Activated CD4-positive, alpha-beta T cell treated with anti-CD3 and anti-CD28 coated beads for 1 hour (primary cell): ENCODE data around the gene PXN.
"Not testable (repeated sequence)": the region's sequence is repeated elsewhere in the genome, so short reads cannot be mapped to it uniquely, and the experiment has no call there.

ENCODE experiments used
- DNase-seq: peaks from one replicate; pipeline ENCODE4 v3.0.0-alpha.2; 2020

PXN gene

DNA sequence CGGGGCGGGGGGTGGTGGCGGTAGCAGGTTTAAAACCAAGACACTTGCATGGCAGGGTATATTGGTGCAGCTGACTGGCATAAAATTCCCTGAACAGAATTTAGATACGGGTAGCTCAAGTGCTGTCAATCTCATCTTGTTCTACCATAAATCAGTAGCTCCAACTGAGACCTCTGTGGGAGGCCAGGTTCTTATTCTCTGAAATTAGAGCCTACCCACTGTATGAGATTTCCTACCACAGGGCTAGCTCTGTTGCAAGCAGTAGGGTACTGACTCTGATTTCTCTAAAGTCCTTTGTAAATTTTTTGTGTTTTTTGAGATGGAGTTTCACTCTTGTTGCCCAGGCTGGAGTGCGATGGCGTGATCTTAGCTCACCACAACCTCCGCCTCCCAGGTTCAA, 61.4 kb downstream of the PXN start:
- no peak for DNase-seq

DNA sequence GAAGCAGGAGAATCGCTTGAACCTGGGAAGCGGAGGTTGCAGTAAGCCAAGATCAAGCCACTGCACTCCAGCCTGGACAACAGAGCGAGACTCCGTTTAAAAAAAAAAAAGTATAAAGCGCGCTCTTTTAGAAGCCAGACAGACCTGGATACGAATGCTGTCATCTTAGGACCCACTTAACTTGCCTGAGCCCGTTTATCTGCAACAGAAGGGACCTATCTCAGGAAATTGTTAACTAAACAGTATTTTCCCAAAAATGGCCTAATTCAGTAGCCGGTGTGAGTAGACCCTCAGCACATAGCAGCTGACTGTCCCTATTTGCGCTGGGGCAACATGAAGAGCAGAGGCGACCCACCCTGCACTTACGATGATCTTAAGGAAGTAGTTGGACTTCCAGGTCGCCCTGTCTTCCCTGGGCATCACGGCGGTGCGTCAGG, 65.1 kb downstream of the PXN start:
- no peak for DNase-seq

DNA sequence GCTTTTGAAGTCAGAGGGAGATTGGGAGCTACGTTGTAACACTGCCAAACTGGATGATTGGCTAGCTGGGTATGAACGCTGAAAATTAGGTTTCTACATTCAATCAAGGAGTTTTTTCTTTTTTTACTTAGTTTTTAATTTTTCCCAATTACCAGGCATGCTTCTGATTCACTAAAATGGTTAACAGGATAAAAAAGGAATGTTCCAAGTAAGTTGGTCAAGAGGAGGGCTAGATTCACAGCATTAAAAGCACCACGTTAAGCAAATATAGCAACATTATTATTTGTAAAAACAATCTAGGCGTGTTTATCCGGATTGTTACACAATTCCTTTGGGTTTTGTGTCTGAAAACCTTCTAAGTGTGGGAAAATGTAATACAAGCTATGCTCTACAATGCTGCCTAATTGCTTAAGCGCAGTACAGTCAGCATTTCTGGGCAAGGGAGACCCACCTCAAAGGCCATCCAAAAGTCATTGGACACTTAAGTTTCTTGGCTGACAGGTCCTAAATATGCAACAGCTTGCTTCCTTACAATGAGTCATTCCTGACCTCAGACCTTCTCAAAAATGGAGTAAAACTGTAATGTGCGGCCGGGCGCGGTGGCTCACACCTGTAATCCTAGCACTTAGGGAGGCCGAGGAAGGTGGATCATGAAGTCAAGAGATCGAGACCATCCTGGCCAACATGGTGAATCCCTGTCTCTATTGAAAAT, 65.8 kb downstream of the PXN start:
- no peak for DNase-seq

DNA sequence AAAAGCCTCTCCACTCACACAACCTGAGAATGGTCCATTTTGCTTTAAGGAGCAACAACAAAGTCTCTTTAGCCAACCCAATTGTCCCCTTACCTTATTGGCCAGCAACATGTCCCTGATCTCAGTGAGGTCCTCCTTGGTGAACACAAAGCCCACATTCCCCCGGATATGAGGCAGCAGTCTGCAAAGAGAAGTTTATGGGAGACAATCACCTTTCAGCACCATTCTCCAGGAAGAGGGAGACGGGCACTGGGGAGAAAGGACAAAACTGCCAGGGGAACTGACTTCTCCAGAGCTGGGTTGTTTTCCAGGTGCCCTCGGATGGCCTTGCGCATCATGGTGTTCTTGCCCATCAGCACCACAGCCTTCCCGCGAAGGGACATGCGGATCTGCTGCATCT, 66.5 kb downstream of the PXN start:
- DNase-seq: no peak

DNA sequence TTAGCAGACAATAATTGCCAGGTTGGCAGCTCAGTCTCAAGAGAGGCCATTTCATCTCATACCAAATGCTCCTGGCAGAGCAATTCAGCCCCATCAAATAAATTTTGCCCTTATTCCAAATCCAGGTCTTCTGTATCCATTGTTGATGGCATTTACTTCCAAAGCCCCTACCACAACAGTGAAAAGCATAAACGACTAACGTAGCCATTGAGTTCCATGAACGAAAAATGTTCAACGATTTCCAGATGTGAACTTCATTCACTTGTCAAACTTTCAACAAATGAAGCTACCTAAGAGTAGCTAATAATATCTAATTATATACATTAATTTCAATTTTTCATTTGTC, 68.0 kb downstream of the PXN start:
- DNase-seq: no peak

DNA sequence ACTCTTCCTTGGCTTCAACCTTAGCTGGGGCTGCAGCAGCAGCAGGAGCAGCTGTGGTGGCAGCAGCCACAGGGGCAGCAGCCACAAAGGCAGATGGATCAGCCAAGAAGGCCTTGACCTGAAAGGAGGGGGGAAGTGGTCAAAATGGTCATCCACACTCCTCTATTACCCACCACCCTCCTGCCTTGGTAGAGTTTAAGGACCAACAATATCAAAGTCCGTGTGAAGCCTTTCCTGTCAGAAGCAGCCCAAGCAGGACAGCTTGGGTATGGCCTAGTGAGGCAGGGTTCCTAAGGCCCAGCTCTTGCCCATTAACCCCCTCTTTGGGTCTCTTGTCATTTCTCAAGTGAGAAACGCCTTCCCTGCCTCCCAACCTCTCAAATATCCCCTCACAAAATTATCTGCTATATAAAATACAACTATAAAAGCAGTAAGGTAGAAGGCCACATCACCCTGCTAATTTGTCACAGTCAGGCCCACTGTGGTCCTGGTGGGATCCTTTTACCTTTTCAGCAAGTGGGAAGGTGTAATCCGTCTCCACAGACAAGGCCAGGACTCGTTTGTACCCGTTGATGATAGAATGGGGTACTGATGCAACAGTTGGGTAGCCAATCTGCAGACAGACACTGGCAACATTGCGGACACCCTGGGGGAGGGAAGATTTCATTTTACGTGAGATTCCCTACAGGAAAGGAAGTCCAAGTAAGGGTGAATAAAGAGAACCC, 68.6 kb downstream of the PXN start:
- DNase-seq: not testable (repeated sequence)

DNA sequence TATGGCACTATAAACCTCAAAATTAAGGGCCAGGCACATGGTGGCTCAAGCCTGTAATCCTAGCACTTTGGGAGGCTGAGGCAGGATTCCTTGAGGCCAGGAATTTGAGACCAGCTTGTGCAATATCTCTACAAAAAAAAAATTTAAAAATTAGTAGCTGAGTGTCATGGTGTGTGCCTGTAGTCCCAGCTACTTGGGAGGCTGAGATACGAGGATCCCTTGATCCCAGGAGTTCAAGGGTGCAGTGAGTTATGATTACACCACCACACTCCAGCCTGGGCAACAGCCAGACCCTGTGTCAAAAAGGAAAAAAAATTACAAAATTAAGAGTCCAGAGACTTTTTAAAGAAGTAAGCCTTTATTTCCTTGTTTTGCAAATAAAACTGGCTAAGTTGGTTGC, 69.2 kb downstream of the PXN start:
- no peak for DNase-seq

DNA sequence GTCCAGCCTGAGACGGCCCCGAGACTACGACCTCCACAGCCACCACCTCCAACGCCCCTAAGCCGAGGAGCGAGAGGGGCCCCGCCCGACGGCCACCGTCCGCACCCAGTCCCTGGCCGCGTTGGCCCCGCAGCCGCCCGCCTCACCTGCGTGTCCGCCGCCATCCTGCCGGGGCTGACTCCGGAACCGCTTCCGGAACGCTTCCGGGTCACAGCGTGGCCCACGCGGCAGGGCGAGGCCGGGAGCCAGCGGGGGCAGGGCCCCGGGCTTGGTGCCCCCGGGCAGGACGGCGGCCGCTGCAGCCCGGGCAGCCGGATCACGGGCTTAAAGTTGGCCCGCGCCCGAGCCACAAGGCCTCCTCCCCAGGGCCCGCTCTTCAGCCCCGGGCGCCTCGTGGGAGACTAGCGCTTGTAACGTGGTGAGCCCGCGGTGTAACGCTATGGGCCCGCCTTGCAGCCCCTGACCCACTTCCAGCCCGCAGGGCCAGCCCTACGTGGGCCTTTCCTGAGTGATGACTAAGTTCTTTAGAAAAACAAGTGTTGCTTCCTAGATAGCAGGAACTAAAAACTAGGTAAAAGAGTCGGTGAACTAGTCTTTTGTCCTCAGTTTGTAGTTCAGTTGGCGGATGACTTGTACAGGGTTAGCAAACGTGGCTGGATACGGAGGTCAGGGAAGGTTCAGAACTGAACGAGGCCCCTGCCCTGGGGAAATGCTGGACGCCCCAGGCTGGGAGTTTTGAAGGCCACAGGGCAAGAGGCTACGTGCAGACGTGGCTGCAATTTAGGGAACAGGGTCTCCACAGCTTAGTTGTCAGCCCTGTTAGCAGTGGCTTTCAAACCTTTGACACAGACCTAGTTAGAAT, 70.8 kb downstream of the PXN start, which contains the start of gene GCN1:
GCN1 (minus strand) TSS at position 182 of the 862 bp plus-strand sequence; CDS start at position 164, 18 bp downstream.
- DNase-seq: peak; percentile 83

DNA sequence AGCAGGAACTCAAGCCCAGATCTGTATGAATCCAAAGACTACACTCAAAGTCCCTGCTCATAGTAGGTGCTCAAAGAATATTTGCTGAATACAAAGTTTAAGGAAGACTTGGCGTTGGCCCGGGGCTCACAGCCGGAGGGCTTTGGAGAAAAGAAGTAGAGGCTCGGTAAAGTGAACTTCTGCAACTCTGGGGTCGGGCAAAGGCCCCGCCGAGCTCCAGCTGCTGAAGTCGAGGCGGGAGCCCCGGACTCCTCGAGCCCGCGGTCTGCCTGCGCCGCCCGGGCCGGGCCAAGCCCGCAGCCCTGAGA, 71.3 kb downstream of the PXN start:
- no peak for DNase-seq

DNA sequence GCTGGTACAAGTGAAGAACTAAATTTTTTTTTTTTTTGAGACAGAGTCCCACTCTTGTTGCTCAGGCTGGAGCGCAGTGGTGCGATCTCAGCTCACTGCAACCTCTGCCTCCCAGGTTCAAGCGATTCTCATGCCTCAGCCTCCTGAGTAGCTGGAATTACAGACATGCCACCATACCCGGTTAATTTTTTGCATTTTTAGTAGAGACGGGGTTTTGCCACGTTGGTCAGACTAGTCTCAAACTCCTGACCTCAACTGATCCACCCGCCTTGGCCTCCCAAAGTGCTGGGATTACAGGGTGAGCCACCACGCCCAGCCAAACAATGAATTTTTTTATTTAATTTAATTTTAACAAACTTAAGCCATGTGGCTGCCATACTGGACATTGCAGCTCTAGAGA, 72.2 kb downstream of the PXN start:
- not testable (repeated sequence) for DNase-seq

DNA sequence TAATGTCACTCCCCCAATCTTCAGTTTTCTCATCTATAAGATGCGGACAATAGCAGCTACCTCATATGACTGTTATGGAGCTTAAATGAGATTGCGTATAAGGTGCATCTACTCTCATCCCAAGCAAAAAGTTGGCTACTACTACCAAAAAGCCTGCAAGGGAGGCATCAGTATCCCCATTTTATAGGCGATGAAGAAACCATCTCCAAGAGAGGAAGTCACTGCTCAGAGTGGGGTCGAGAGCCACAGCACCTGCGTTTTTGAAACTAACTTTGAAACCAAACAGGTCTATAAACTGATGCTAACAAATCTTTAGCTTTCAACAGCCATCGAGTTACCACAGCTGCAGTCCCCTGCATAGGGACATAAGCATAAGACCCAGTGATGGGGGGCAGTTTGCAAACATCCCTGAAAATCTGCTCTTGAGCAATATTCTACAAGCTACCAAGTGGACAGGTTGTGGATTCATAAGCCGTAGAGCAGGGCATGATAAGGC, 74.5 kb downstream of the PXN start:
- no peak for DNase-seq

DNA sequence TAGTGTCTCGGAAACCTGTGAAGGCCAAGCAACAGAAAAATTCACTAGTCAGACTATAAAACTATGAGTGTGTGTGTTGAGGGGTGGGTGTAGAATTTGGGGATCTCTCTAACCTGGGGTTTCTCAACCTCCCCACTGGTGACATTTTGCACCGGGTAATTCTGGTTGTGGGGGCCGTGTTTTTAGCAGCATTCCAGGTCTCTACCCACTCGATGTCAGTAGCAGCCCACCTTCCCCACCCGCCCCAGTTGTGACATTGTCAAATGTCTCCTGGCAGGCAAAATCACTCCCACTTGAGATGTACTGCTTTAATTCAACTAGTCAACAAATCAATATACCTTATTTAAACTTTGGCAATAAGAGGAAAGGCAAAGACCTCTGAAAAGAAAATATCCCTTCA, 75.1 kb downstream of the PXN start:
- DNase-seq: no peak

DNA sequence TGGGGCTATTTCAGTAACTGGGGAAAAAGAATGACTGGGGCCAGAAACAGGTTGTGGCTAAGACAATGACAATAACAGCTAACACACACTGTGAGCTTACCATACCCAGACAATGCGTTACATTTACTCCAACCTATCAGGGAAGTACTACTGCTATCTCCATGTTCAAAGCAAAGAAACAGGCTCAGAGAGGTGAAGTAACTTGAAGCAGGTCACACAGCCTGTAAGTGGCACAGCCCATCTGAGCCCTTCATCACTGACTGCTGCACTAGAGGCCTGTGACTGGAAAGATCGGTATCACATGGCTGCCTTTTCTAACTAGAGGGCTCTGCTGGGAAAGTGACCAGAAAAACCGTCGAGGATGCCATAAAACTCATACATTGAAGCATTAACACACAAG, 78.9 kb downstream of the PXN start:
- no peak for DNase-seq

DNA sequence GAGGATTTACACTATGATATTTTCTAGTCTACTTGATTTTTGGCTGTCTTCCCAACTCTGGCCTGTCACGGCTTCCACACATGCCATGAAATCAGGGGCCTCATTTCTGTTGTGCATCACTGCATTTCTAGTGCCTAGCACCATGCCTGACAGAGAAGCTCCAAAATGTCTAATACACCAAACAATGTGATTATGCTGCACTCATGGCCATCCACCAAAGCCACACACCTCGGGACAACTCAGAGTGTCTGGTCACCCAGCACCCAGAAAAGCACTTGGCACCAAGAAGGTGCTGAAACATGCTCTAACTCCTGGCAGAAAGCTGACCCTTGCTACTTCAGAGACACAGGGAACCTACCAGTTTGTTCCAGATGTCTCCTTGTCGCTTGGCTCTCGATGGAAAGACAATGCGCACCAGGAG, 82.3 kb downstream of the PXN start:
- DNase-seq: no peak

DNA sequence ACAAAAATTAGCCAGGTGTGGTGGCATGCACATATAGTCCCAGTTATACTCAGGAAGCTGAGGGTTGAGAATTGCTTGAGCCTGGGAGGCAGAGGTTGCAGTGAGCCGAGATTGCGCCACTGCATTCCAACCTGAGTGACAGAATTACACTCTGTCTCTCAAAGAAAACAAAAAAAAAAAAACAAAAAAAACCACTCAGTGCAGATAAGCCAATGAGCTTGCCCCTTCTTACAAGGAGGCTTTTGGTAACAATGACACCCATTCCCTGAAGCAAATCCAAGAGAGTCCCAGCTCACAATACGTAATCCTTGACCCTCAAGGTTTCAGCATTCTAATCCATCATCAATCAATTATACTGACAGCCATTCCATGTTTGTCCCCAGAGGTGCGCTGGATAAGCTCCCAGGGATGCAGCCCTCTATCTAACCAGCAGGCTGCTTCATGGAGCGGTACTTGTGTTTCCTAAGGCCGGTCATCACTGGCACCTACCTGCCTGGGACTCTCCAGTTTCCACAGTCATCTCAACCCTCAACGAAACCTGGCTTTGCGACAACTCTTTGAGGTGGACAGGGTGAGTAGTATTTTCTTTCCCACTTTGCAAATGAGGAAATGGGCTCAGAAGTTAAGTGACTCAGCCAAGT, 83.4 kb downstream of the PXN start:
- DNase-seq: no peak

DNA sequence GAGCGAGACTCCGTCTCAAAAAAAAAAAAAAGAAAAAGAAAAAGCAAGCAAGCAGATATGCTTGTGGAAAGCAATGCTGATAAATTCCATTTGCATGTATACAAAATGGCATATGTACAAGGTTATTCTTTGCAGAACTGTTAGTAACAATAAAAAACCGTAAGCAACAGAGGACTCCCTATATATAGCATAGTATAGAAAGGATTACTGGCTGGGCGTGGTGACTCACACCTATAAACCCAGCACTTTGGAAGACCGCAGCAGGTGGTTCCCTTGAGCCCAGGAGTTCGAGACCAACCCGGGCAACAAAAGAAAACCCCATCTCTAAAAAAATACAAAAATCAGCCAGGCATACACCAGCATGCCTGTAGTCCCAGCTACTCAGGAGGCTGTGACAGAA, 84.6 kb downstream of the PXN start:
- no peak for DNase-seq

DNA sequence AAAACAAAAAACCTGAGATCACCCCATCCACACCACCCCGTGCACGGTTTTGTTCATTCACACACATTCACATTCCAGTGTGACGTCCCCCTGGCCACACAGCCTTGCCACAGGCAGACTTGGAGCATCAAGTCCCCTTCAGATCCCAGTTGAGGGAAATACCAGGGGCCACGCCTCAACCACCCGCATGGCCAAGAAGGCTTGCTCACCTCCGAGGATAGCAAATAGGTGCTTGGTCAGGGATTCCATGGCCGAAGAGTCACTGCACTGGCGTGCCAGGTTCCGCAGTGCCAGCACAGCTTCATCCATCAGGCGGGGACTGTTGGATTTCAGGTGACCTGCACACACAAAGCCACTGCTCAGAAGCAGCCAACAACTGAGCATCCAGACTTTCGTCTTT, 90.0 kb downstream of the PXN start:
- DNase-seq: no peak

DNA sequence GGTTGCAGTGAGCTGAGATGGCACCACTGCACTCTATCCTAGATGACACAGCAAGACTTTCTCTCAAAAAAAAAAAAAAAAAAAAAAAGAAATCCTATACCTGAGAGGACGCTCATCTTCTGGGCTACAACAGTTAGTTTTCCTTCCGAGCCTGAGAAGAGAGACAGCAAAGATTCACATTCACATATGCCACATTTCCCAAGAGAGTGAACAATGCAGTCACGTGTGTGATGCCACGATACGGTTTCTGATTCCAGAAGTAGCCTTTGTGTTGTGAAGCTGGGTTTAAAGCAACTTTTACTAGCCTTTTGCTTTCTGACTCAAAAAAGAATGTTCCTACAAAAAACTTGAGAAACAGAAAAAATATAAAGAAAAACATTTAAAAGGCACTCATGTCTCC, 90.5 kb downstream of the PXN start:
- no peak for DNase-seq

DNA sequence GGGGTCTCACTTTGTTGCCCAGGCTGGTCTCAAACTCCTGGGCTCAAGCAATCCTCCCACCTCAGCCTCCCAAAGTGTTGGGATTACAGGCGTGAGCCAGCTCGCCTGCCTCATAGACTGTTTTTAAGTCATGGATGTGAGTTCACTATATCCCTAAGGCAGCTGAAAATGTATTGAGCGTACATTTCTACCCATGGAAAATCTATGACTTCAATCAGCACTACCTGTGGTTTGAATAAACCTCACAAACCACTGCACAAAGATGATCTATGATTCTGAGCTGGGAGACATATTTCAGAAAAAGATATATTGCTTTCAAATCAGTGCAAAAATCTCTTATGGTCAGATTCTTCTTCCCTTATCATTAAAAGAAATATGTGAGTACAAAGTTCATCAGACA, 93.5 kb downstream of the PXN start:
- DNase-seq: no peak

DNA sequence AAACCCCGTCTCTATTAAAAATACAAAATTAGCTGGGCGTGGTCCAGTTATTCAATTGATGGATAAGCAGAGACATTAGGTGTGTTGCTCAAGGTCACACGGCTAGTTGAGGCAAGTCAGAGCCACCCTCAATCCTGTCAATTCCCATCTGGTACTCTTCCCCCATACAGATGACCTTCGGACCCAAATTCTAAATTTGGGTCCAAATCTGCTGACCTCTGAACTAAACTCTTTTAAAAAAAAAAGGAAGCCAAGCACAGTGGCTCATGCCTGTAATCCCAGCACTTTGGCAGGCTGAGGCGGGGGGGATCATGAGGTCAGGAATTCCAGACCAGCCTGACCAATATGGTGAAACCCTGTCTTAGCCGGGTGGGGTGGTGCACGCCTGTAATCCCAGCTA, 94.9 kb downstream of the PXN start:
- DNase-seq: no peak

DNA sequence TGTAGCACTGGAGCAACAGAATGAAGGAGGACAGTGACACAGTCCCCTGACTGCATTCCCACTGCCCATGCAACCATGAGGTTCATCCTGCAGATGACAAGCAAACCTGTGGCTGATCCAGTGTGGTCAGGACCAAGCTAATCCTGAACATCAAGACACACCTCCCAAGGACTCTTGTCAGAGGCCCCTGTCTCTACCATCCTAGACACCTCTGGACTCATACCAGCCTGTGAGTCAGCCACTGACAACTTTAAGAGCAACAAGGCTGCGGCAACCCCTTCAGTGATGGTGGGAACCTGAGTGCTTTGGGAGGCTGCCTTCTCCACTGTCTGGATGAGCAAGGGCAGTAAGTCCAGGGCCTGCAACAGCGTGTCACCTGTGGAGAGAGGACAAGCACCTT, 95.6 kb downstream of the PXN start:
- DNase-seq: no peak

DNA sequence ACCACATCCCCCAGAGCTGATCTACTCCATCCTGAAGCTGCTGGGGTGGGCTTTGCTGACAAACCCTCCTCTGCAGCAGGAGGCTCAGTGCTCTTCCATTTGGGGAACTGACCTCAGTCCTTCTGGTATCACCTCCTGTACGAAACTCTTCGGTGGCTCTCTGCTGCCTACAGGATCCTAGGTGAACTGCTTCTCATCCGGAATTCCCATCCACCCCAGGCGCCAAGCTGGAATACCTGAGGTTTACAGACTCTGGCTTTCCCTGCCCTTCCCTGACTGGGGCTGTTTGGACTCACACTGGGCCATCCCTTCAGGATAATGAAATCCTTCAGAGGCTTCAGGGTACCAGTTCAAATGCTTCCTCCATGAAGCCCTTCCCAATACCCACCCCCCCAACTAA, 97.2 kb downstream of the PXN start:
- DNase-seq: no peak

DNA sequence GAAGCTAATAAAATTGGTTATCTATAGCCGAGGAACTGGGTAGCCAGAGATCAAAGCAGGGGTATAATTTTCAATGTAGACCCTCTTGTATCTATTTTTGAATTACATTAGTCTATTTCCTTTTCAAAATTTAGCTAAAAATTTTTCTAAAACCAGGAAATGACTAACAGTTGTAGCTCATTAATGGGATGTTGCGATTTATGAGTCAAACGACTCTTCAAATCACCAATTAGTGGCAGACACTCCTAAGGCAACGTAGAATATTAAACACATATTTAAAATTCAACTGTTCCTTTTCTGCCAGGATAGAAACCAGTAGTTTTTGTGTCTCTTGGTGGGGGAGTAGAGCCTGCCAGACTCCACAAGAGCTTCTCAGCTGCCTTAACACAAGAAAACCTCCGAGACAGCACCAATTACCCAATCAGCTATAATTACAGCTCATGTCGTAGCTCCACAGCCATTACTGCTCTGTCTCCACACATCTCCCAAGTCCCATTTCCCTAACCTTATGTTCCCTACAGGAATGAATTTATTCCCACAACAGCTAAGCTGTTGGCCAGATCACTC, 97.9 kb downstream of the PXN start:
- DNase-seq: no peak
